ENCODE data around the gene RPAP2.

The RPAP2 gene

DNA sequence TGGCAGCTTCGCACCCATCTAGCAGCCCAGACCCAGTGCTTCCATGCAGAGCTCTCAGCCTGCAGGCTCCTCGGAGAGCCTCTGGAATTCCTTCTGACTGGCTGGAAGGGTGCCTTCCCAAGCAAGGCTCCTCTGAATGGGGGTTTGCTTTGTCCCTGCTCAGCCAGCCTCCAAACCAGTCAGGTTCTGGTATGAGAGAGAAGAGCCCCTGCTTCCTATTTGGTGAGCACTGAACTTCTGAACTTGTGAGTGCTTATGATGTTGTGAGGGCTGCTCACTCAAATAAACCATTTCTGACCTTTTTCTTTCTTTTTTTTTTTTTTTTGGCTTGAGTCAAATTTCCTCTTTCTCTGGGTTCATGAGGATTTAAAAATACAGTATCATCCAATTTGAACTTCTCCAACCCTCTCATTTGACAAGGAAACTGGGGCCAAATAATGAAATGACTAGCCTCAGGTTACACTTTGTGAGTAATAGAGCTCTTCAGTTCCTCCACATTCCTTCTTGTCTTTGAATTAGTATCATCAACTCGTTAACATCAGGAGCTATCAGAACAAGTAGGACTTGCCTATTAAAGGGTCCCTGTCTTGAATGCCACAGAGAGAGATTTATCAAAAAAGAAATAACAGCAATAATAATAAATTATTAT, 148.3 kb downstream of the RPAP2 start:
- no peak for DNase-seq (ENCODE audit: low read depth, low spot score)

GRCh38 chr1:92447976-92448375, 149.1 kb downstream of the RPAP2 start:
- DNase-seq (ENCODE audit: low read depth, low spot score), result no peak

Measured in smooth muscle cell of the brain vasculature (primary cell).